ENCODE results near the gene RGL2.
"Not testable (repeated sequence)": the region's sequence is repeated elsewhere in the genome, so short reads cannot be mapped to it uniquely, and the experiment has no call there.

The RGL2 gene

DNA sequence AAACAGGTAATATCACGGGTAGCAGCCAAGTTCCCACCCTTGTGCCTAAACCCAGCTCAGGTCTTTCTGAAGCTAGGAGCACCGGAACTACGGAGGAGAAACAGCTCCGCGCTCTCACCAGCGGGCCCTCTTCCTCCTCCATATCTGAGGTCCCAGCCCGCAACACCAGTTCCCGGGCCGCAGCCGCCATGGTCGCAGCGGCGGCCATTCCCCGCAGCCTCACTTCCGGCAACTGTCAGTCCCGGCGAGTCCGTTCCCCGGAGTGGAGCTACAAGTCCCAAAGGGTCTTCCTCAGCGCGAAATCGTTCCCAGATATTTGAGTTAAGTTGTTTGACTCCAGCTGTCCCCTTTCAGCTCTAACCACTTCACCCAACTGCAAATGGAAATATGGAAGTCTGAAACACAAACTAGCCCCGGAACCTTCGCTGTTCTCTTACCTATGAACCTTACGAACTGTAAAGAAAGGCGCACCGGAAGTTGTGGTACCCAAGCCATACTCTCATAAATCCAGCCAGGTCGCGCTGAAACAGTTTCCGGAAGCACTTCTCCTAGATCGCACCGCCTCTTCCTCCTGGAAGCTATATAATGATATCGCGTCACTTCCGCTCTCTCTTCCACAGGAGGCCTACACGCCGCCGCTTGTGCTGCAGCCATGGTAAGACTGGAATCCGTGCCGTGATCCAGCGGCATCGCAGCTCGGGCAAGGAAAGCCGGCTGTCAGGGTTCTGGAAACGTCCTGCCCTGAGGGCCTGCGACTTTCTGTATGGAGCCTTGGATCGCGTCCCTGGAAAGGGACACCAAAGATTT, 27.1 kb downstream of the RGL2 start, which contains the start of the genes RPS18 and VPS52:
TSS of gene RPS18 (plus strand) at position 608 of the 807 bp plus-strand sequence. CDS start at position 653, 45 bp downstream.
TSS of gene VPS52 (minus strand) at position 409 of the 807 bp plus-strand sequence. CDS start at position 208, 201 bp downstream.
- DNase-seq, result peak; percentile 96

DNA sequence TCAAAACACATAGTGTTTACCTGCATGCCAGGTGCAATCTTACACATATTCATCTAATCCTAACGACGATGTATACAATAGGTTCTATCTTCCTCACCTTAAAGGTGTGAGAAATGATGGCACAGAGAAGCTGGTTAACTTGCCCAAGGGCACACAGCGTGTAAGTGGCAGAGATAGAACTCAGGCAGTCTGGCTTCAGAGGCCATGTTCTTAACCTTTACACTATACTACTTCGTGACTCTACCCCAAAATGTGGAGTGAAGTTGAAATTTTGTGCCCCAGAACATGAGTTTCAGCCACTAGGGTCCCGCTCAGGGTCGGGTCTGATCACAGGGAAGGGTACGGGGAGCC, 27.6 kb downstream of the RGL2 start:
- DNase-seq, result no peak

DNA sequence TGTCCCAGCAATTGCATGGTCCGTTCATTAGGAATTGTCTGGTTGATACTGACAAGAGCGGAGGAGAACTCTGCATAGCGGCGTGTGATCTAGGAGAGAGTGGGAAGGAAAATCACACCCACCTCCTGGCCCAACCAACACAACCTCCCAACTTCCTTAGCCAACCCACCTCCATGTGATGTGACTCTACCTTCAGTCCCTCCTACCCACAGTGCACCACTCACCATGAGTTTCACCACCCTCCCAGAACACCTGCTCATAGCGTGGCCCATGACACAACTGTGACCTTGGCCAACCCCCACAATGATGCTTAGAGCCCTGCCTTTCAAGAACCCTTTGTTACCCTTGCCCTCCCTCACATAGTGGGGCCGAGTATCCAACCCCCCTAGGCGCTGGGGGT, 34.7 kb downstream of the RGL2 start:
- DNase-seq, result no peak

DNA sequence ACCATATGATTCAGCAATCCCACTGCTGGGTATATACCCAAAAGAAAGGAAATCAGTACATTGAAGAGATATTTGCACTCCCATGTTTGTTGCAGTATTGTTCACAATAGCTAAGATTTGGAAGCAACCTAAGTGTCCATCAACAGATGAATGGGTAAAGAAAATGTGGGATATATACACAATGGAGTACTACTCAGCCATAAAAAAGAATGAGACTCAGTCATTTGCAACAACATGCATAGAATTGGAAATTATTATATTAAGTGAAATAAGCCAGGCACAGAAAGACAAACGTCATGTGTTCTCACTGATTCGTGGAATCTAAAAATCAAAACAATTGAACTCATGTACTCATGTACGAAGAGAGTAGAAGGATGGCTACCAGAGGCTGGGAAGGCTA, 36.3 kb downstream of the RGL2 start:
- DNase-seq, result not testable (repeated sequence)

DNA sequence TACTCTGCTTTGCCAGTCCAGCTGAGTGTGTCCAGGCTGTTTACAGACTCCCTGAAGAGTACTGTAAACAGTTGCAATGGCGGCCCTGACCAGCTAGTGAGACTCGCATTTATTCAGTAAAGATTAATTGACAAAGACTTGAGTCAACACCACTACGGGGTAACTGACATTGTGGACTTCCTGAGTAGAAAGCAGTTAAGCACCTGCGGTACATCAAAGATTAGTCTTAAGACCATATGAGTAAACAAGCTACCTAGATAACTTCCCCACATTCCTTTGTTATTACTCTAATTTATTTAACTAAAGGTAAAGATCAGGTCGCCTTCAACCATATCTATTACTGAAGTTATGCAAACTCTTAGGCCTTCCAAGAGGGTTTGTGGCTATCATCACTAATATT, 39.7 kb downstream of the RGL2 start:
- DNase-seq, result no peak

DNA sequence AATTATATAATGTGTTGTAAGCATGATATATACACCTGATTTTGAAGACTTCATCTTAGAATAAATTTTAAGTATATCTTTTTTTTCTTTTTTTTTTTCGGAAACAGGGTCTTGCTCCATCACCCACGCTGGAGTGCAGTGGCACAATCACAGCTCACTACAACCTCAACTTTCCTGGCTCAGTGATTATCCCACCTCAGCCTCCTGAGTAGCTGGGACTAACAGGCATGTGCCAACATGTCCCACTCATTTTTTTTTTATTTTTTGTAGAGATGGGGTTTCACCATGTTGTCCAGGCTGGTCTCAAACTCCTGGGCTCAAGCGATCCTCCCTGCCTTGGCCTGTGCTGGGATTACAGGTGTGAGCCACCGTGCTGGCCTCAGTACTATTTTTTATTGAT, 44.2 kb downstream of the RGL2 start:
- no peak for DNase-seq

DNA sequence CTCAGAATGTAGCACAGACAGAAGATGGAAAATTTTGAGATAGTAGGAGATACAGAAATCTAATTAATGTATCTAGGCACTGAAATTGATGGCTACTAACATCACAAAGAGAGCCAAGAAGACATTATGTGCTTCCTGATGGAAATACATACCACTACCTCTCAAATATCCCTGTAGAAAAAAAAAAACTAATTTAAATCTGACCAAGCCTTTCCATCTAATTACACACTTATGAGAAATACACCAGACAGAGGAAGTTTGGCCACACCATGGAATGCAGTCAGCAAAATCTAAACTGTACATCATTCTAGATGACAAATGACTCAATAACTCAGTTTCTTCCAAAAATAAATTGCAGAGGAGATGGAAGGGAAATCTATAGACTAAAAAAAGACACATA, 46.0 kb downstream of the RGL2 start:
- DNase-seq, result no peak

DNA sequence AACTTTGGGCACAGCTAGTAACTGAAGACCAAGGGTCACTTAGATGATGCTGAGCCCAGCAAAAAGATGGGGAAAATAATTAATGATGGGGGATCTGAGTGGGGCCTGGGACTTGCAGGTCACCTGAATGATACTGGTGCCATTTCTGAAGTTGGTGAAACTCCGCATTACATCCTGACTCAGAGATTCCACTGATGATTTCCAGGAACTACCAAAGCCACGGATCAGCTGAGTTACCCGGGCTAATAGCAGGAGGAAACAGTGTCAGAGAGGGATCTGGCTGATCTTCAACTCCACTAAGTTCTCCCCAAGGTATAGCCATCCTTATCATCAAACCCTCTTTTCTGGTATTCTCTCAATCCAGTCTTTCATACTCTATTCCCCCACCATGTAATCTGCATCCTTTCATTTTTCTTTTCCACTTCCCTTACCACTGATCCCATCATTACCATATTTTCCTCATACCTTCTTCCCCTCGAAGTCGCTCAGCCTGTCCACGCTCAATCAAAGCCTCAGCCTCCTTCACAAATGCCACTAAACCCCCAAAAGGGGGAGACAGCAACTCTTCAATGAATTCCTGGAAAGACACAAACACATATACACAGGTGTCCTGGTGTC, 47.2 kb downstream of the RGL2 start:
- no peak for DNase-seq

DNA sequence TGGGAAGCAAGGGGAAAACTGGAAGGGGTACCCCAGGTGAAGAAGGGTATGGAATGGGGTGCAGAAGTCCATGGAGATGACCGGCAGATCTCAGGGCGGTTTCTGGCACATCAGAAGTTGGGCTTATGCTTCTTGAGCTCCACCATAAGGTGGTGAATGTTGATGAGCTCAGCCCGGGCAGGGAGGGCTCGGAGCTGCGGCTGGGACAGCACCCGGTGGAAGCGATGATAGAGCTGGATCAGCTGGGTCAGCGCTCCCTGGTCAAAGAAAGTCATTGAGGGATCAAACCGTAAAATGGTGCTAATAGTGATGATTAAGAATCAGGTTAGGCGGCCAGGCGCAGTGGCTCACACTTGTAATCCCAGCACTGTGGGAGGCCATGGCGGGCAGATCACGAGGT, 48.0 kb downstream of the RGL2 start:
- DNase-seq, result no peak

DNA sequence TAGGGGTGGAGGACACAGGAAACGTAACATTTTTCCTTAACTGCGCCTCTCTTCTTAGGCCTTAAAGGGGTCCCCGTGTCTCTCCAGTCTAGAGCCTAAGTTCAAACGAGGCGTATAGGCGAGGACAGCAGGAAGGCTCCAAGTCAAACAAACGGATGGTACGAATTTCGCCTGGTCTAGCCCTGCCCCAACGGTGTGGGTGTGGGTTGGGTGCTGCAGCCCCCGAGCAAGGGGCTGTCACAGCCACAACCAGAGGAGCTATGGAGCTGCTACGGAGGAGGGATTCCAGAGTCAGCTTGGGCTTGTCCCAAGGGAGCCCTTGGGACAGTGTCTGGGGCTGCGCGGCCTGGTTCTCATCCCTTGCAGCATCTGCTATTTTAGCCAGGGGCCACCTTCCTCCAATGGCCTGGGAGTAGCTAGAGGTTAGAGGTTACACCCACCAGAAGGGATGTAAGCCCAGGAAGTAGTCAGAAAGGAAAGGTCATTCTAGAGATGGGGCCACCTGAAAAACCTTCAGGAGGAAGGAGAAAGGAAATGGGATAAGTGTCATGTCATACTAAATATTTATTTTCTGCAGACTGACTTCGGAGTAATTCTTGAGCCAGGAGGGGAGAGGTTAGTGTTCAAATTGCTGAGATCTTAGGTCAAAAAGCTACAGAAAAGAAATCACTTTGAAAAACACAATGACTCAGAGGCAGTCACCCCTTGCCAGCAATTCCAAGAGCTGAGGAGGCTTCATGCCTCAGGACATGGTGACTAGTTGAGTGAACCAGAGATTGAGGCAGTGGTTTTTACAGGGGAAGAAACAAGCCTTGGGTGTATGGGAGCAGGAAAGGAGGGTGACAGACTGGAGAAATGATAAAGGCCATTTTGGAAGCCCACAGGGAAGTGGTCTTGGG, 48.8 kb downstream of the RGL2 start:
- no peak for DNase-seq

DNA sequence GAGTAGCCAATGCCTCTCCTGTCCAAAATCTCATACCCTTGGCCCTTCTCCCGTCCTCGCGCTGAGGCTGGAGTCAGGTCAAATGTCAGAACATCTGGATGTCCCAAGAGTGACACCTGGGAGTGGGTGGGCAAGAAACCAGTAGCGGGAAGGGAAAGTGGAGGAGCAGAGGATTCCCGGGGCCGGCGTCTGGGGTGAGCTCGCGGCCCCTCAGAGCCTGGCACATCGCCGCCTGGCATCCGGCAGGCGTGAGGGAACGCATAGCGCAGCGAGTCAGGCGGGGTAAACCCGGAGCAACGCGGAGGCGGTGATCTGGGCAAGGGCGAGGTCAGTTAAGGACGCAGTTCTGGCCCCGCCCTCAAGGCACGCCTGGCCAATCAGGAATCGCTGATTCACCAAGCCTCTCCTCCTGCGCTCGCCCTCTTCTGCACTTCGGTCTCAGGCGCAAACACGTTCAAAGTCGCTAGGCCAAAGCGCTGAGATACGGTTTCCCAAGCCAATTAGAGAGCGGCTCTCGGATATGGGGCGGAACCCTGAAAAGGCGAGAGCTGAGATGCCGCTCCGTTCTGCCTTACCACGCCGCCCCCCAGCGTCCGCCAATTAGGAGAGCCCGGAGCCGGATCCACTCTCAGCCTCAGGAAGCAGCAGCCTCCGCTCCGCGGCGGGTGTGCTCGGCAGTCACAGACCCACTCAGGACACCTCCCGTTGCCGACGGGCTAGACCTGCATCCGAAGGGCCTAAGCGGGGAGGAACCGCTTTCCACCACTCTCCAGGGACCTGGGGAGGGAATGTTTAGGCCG, 49.6 kb downstream of the RGL2 start:
- peak; percentile 99 for DNase-seq

DNA sequence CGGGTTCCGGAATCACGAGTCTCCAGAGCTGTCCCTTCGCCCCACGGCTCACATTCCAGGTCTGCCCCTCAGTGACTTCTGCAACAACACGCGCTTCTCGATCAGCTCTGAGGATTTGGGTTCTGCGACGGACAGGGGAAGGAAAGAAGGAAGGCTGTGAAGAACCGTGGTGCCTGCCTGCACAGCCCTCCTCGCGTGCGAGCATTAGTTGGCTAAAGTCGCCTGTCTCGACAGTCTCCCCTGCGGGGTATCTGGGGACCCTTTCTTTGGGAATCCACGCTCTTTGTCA, 50.2 kb downstream of the RGL2 start:
- peak; percentile 52 for DNase-seq

DNA sequence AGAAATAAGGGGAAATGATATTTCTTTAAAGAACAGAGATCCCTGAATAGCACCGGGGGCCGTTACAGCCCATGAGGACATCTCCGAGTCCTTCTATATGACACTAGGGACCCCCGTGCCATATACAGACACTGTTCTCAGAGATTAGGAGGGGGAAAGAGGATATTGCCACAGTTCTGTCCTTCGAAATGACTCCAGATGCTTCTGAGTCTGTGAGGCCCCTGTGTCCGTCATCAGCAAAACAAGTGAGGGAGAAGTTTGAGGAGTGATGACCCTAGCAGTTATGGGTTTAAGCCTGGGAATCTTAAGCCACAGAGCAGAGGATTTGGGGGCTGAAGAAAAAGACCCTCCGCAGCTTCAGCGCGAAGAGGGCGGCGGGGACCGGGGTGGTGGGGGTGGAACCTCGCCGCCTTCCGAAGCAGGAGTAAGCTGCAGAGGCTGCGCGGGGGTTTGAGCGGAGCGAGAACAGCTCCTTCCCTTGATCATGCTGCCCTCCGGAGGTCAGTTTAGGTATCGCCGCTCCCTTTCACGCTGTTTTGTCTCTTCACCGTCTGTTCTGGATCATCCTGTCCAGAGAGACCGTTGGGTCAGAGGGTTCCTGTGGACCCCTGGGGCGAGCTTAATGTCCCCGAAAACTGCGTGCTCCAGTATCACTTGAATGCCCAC, 50.6 kb downstream of the RGL2 start:
- DNase-seq, result peak; percentile 72

DNA sequence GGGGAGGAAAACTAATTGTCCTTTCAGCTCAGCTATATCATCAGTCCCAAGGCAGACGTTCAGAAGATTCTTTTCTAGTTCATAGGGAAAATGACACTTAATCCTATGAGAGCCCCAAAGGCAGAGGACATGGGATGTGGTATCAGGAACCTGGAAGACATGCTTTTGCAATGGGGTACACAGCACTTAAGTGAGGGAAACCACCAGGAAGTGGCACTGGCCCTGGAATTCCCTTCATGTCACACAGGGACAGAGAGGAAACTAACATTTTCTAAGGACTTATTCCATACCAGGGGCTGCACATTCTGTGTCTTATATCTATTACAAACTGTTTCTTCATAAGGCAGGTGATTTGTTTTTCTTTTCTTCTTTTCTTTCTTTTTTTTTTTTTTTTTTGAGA, 55.3 kb downstream of the RGL2 start:
- no peak for DNase-seq

DNA sequence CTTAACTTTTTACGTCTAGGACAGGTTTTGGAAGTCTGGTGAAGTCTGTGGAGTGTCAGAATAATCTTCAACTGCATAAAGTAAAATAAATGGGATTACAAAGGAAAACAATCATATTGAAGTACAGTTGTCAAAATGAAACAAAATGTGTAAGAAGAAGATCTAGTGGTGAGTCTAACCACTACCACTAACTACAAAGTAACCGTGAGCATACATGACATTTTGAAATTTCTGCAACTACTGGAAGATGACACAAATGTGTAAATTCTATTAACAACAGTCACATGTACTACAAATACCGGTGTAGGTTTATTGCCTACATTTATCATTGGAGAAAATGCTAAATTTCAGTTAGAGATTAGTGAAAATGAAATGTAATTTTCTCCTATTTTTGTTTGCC, 56.8 kb downstream of the RGL2 start:
- DNase-seq, result no peak
